Ishikawa (cell line): ENCODE data around the gene CCNB3.

Experiments used
- CEBPB ChIP-seq: IDR thresholded peaks from 2 replicates; pipeline ENCODE4 v1.6.1; 2012
- CREB1 ChIP-seq: IDR thresholded peaks from 2 replicates; pipeline ENCODE4 v1.6.1; 2012; ENCODE audit warnings: low read depth
- EGR1 ChIP-seq: IDR thresholded peaks from 2 replicates; pipeline ENCODE4 v1.6.1; 2012
- EP300 ChIP-seq: IDR thresholded peaks from 2 replicates; pipeline ENCODE4 v1.6.1; 2012; ENCODE audit warnings: borderline replicate concordance
- FOXM1 ChIP-seq: IDR thresholded peaks from 2 replicates; pipeline ENCODE4 v1.6.1; 2012; ENCODE audit warnings: low read depth, borderline replicate concordance
- NFIC ChIP-seq: IDR thresholded peaks from 2 replicates; pipeline ENCODE4 v1.6.1; 2012
- RAD21 ChIP-seq: IDR thresholded peaks from 2 replicates; pipeline ENCODE4 v1.6.1; 2012; ENCODE audit warnings: low read depth
- REST ChIP-seq: IDR thresholded peaks from 2 replicates; pipeline ENCODE4 v1.6.1; 2012; ENCODE audit warnings: low read depth, mild to moderate bottlenecking
- TAF1 ChIP-seq: IDR thresholded peaks from 2 replicates; pipeline ENCODE4 v1.6.1; 2012; ENCODE audit warnings: low read depth, mild to moderate bottlenecking
- TCF12 ChIP-seq: IDR thresholded peaks from 2 replicates; pipeline ENCODE4 v1.6.1; 2012; ENCODE audit warnings: low read depth
- TEAD4 ChIP-seq: IDR thresholded peaks from 2 replicates; pipeline ENCODE4 v1.6.1; 2012
- YY1 ChIP-seq: IDR thresholded peaks from 2 replicates; pipeline ENCODE4 v1.6.1; 2012; ENCODE audit warnings: low read depth
- ZBTB7A ChIP-seq: IDR thresholded peaks from 2 replicates; pipeline ENCODE4 v1.6.1; 2012; ENCODE audit warnings: low read depth
- TF ChIP-seq, protein P1 (sequence below): IDR thresholded peaks from 2 replicates; pipeline ENCODE4 v1.6.1; 2012
- TF ChIP-seq, protein P2 (sequence below): IDR thresholded peaks from 2 replicates; pipeline ENCODE4 v1.6.1; 2012

The CCNB3 gene

GRCh38 chrX:50386520-50386919 lies 182.0 kb downstream of the CCNB3 start:
- no peak for TF ChIP-seq CEBPB
- TF ChIP-seq, protein P1, sequence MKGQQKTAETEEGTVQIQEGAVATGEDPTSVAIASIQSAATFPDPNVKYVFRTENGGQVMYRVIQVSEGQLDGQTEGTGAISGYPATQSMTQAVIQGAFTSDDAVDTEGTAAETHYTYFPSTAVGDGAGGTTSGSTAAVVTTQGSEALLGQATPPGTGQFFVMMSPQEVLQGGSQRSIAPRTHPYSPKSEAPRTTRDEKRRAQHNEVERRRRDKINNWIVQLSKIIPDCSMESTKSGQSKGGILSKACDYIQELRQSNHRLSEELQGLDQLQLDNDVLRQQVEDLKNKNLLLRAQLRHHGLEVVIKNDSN, result no peak
- TF ChIP-seq REST, result no peak
- TF ChIP-seq EGR1, result no peak
- TF ChIP-seq RAD21, result no peak
- no peak for TF ChIP-seq NFIC
- TF ChIP-seq TEAD4, result no peak
- no peak for TF ChIP-seq ZBTB7A

DNA sequence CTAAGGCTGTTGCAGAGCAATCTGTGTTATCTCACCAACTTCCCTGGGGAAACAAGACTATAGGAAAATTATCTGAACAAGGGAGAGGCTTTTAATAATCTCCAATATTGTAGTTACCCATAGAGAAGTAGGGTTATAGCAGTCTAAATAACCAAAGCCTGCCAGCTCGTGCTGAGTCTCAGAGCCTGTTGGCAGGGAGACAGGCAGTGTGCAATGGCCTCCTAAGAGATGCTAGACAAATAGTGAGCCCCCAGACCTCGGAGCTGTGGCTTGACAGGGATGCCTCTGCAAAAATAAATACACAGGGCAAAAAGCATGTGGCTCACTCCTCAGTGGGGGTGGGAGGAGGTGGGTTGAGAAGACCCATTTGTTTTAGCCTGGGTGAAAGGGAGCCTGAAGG lies 189.3 kb downstream of the CCNB3 start:
- TF ChIP-seq CEBPB (no peak), CREB1 (no peak), REST (no peak), RAD21 (no peak), ZBTB7A (no peak), FOXM1 (no peak), EGR1 (no peak), YY1 (no peak), EP300 (no peak), TAF1 (no peak), TCF12 (no peak), NFIC (no peak), TEAD4 (no peak)
- TF ChIP-seq, protein P2, sequence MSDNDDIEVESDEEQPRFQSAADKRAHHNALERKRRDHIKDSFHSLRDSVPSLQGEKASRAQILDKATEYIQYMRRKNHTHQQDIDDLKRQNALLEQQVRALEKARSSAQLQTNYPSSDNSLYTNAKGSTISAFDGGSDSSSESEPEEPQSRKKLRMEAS, result no peak
- TF ChIP-seq, protein P1, result no peak
